GM08714 (cell line): ENCODE measurements around the gene TTC9C.
"Not testable (repeated sequence)": the region's sequence is repeated elsewhere in the genome, so short reads cannot be mapped to it uniquely, and the experiment has no call there.

Experiments used
- H3K4me3 ChIP-seq: fragments of 200-500 bp; sonication (Bioruptor generic); 2 replicates; pipeline ENCODE4 v1.5.1; 2014; ENCODE audit warnings: mild to moderate bottlenecking, low read length, inconsistent platforms
- ZNF274 ChIP-seq: IDR thresholded peaks from 2 replicates; pipeline ENCODE4 v1.6.1; 2012; ENCODE audit warnings: mild to moderate bottlenecking, low read depth, low read length

The TTC9C gene

DNA sequence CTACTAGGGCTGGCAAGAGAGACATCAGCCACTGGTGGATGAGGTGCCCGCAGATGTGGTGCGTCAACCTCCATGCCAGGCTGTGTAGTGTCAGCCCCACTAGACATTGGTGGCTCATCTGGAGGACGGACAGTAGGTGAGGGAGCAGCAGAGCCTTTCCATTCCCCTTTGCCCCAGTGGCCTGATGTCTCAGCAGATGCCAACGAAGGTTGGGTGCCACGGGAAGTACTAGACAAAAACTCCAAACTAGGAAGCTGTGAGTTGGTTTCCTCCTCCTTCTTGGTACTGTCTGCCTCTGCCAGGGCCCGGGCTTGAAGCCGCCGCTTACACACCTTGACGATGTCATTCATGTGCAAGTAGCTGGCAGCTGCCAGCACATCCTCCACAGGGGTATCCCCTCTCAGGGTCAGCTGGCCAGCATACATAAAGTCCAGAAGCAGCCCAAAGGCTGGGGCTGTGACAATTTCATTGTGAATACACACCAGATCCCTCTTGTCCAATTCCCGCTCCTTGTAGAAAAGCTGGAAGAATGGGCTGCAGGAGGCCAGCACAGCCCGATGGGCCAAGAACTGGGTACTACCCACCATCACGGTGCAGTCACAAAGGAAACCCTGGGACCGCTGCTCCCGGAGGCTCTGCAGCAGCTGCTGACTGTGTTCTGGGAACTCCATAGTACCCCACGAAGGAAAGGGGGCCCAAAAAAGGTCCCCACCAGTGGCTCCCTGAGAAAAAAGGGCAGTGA, 24.9 kb downstream of the TTC9C start:
- no peak for TF ChIP-seq ZNF274
- H3K4me3 ChIP-seq, result peak overlapping the region; percentile 49; the same call in 1 of the 2 replicates

DNA sequence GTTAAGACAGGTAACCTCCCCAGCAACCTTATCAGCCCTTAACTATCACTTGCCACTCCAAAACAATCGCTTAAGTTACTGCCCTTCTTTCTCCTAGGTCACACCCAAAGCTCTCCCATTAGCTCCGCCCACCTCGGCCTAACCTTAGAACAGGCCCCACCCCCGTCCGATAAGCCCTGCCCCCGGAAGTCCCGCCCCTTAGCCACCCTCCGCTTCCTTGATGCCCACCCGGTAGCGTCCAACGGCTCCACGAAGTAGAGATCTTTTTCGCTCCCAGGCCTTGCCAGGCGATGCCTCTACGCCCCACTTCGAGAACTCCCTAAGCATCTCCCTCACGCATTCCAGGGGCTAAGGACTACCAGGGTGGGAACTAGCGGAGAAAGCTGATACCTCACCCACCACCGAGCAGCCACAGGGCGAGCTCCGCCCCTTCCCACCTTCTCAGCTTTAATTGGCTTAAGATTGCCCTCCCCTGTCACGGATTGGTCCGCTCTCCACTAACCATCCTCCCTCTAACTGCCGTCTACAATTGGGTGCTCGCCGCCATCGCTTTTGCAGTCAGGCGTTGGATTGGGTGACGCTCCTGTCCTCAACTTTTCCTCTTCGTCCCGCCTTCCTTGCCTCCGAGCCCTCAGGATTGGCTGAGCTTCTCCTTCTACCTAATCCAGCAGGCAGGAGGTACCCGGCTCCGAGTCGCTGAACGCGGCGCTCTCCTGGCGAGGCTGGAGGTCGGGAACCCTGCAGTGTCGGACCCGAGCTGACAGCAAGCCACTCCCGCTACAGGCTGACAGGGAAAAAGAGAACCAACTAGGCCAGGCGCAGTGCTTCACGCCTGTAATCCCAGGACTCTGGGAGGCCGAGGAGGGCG, 25.7 kb downstream of the TTC9C start, which contains the start of gene ZBTB3:
TSS of gene ZBTB3 (minus strand) at position 425 of the 868 bp plus-strand sequence. CDS start 496 bp downstream, outside the sequence.
- no peak for TF ChIP-seq ZNF274
- H3K4me3 ChIP-seq, result peak within 1 kb of the TSS; percentile 56; the same call in 1 of the 2 replicates

DNA sequence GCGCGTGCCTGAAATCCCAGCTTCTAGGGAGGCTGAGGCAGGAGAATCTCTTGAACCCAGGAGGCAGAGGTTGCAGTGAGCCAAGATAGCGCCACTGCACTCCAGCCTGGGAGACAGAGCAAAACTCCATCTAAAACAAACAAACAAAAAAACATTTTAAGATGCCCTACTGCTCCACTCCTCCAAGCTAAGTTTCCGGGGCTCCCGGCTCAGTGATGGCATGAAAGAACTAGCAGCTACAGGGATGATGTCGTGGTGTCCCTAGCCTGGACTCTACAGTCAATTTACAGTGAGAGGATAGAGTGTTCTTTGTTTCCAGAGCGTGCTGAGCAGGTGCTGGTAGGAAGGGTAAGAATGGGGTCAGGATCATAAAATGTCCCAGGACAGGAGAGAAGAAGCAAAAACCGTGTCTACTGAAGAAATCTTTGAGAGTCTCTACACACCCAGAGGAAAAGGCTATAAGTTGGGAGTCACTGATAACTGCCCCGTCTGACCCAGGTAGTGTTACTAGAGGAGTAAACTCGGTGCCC, 26.9 kb downstream of the TTC9C start:
- TF ChIP-seq ZNF274, result no peak
- no peak overlapping the region for H3K4me3 ChIP-seq

DNA sequence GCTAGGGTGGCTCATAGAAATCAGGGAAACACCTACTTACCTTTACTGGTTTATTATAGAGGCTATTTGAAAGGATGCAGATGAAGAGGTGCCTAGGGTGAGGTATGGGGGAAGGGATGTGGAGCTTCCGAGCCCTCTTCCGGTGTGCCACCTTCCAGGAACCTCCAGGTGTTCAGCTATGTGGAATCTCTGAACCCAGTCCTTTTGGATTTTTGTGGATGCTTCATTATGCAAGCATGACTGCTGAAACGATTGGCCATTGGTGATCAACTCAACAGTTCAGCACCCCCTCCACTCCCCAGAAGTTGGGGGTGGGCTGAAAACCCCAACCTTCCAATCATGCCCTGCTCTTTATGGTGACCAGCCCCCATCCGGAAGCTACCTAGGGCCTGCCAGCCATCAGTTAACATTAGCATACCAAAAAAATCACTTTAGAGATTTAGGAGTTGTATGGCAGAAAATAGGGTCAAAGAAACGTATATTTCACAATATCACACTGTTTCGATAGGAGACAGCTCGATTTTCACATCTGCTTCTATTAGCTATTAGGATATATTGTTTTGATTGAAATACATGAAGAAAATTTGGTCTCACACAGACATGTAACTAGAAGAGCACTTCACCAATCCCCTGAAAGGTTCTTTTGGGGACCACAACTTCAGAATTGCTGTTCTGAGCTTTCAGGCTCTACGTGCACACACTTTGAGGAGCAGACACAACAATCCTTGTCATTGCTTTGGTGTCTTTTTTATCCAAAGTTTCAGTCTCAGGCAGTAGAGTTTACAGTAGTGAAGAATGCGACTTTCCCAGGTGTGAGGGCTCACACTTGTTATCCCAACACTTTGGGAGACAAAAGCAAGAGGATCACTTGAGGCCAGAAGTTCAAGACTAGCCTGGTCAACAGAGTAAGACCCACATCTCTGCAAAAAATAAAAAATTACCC, 29.8 kb downstream of the TTC9C start:
- TF ChIP-seq ZNF274, result no peak
- H3K4me3 ChIP-seq, result no peak overlapping the region

DNA sequence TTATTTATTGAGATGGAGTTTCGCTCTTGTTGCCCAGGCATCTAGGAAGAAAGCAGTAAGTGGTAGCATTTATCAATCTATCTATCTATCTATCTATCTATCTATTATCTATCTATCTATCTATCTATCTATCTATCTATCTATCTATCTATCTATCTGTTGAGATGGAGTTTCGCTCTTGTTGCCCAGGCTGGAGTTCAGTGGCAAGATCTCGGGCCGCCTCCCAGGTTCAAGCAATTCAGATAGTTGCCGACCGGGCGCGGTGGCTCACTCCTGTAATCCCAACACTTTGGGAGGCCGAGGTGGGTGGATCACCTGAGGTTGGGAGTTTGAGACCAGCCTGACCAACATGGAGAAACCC, 32.6 kb downstream of the TTC9C start:
- H3K4me3 ChIP-seq, result not testable (repeated sequence)

DNA sequence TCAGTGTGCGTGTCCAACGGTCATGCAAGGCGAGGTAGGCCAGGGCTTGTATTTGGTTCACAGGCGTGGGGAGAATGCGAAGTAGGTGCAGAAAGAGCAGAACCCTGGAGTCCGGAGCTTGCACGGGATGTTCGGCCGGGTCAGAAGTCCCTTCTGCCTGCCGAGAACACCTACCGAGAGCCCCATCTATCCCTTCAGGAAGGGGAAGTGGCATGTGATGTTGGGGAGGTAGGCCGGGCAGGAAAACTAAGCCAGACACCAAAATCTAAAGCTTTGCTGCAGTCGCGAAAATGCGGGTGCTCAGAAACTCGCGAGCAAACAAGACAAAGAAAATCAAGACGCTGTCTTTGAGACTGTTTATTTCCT, 42.5 kb downstream of the TTC9C start:
- no peak for TF ChIP-seq ZNF274
- peak overlapping the region; percentile 89; the same call in 1 of the 2 replicates for H3K4me3 ChIP-seq

DNA sequence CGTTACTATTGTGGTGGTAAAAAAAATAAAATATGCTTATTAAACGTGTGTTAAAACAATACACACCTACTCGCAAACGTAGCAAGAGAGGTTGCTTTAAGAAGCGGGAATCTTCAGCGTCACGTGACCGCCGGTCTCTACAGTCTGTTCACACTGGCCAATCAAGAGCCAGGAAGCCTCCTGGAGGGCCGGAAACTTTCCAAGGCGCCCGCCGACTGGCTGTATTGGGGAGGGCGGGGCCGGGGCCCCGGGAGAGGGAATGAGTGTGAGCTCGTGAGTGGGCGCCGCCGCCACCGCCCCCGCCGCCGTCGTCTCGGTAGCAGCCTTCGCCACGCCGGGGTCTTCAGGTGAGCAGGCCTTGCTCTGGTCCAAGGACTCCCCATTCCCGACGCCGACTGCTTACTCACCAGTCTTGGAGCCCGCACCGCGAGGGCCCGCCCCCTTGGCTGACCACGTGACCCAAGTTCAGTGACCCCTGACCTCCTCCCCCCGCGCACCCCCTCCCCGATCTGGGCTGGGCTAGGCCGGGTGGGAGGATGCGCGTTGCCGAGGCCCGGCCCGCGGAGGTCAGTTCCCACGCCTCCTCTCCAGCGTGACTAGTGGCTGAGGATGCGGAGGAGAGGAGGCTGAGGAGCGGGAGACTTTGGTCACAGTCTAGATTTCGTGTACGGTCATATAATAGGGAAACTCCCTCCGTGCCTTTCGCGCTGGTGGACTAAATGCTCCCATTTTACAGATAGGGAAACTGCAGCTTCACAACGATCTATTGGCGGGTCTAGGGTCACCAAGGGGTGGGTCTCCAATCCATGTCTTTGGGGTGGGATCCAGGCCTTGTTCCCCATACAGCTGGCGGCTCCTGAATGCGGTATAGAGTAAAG, 43.1 kb downstream of the TTC9C start, which contains the start of gene TAF6L:
TSS of gene TAF6L (plus strand) at position 253 of the 878 bp plus-strand sequence. CDS start 4,388 bp downstream, outside the sequence.
- TF ChIP-seq ZNF274, result no peak
- peak within 1 kb of the TSS; percentile 89 for H3K4me3 ChIP-seq

DNA sequence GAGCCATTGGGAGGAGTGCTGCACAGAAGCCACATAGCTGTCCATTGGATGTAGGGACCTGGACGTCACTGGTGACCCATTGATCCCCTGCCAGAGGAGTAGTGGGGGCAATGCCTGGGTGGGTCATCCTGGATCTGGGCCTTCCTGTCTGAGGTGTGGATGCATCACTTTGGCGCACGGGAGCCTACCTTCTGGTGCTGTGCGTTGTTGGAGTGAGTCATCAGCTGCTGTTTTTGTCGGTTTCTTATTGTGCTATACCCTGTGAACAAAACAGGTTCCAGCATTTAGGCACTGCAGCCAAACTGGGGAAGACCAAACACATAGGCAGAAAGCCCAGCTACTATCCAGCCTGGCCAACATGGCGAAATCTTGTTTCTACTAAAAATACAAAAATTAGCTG, 46.1 kb downstream of the TTC9C start:
- TF ChIP-seq ZNF274, result no peak
- no peak overlapping the region for H3K4me3 ChIP-seq

DNA sequence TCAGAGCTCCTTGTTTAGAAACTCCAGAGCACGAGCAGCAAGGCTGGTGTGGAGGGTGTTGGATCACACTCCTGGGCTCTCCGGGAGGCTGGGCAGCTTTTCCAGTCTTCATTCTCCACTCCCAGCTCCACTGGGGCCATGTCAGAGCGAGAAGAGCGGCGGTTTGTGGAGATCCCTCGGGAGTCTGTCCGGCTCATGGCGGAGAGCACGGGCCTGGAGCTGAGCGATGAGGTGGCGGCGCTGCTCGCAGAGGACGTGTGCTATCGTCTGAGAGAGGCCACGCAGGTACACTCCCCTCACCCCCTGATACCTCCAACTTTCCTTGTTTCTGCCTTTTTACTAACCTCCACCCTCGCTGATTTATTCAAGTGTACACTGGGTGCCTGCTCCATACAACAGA, 47.4 kb downstream of the TTC9C start:
- TF ChIP-seq ZNF274, result no peak
- no peak overlapping the region for H3K4me3 ChIP-seq

DNA sequence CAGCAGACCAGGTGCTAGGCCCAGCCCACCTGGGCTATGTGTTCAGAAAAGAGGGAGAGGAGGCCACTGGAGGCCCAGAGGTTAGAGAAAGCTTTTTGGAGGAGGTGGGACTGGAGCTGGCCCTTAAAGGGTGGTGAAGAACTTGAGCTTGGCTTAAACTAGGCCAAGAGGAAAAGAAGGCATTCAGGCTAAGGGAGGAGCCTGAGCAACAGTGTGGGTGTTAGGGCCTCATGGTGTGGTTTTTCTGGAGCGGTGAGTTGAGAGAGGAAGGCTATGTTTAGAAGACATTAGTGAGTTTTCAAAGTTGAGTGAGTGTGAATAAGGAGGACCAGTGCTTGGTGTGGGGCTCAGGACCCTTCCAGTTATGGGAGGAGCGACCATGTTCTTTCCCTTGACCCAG, 49.1 kb downstream of the TTC9C start:
- H3K4me3 ChIP-seq, result no peak overlapping the region
- TF ChIP-seq ZNF274, result no peak

DNA sequence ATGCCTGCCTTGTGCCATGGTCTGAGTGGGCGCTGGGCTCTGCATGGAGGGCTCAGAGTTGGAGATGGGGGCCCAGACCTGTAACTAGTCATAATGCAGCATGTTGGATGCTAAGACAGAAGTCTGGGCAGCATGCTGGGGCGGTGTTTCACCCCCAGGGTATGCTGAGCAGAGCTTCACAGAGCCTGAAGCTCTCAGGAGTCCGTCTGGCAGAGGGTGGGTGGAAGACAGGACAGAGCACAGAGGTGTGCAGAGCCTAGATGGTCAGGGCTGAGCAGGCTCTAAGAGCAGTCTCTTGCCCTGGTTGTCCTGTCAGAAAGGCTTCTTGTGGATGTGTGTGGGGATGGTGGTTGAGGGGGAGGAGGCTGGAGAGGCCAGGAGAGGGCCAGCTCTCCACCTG, 50.2 kb downstream of the TTC9C start:
- no peak for TF ChIP-seq ZNF274
- H3K4me3 ChIP-seq, result no peak overlapping the region

DNA sequence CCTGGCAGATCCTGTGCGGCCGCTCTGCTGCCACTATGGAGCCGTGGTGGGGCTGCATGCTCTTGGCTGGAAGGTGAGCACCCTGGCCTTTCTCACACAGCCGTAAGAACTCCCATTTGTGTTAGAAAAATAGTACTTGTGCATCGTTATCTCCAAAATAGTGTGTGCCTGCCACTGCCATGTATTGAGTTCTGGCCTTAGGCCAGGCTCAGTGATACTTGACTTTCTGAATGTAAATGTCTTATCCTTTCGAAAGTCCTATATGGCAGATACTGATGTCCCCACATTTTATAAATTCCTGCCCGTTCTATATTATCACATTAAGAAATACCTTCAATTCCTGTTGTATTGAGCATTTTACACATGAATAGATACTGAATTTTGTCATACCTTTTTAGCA, 54.5 kb downstream of the TTC9C start:
- no peak for TF ChIP-seq ZNF274
- H3K4me3 ChIP-seq, result no peak overlapping the region
